Measurements from ENCODE around the gene SH2B3. TPM values are rescaled to one million over a fixed set of nuclear protein-coding genes. Genes with fewer than 3 reads are reported as not detected.
"Not testable (repeated sequence)": the region's sequence is repeated elsewhere in the genome, so short reads cannot be mapped to it uniquely, and the experiment has no call there.

SH2B3 gene
- total RNA-seq, 2 donors from 2014 or later, result 26.4 to 40.9 TPM

DNA sequence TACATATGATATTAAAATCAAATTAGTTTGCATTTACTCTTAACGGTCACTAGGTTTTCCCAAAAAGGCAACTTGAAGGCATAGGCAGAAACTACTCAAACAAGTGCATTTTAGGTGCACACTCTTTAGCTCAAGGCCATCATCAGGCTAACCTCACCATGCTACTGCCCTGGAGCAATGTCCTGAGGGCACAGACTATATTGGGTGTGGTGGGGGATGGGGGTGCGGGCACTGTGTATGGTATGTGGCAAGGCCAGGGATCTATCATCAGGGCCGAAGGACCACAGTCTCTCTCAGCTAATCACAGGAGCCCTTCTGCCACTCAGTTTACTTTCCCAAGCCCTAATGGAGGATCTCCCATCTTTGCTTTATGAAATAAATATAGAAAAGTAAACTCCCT is 51.9 kb downstream of the SH2B3 start:
- intact Hi-C loops (cut with DNase I), result no loop called here
- H3K27ac ChIP-seq, result no peak overlapping the region
- peaks cover 19% of the 10 kb centered on the region for H3K36me3 ChIP-seq
- no peaks in the 10 kb centered on the region for H3K9me3 ChIP-seq
- DNase-seq, result no peak
- H3K4me3 ChIP-seq, result no peak overlapping the region
- H3K9ac ChIP-seq (ENCODE audit: low read depth in 2 of 2, low read length in 2 of 2), result no peak overlapping the region
- no peaks in the 10 kb centered on the region for H3K4me1 ChIP-seq
- no peaks in the 10 kb centered on the region for H3K27me3 ChIP-seq
- no peak for TF ChIP-seq CTCF (IDR thresholded peaks at IDR 0.05)

- Histone ChIP-seq H3K27ac (no peak overlapping the region), H3K27me3 (no peaks in the 10 kb centered on the region), H3K9me3 (no peaks in the 10 kb centered on the region), H3K36me3 (peaks cover 19% of the 10 kb centered on the region), H3K4me3 (no peak overlapping the region), H3K9ac (ENCODE audit: low read depth in 2 of 2, low read length in 2 of 2) (no peak overlapping the region), H3K4me1 (no peaks in the 10 kb centered on the region)
- no peak for DNase-seq
- intact Hi-C loops (cut with DNase I), result no loop called here
- no peak for TF ChIP-seq CTCF (IDR thresholded peaks at IDR 0.05)
These were observed 52.9 kb downstream of the SH2B3 start for GRCh38 chr12:111458546-111459172.

DNA sequence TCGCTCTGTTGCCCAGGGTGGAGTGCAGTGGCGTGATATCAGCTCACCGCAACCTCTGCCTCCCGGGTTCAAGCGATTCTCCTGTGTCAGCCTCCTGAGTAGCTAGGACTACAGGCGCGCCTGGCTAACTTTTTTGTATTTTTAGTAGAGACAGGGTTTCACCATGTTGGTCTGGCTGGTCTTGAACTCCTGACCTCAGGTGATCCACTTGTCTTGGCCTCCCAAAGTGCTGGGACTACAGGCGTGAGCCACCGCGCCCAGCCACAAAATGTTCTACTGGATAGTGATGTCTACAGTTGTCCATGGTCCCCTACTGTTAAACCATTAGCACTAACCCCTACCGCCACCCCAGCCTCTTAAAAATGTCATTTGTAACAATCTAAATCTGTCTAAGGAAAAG is 54.4 kb downstream of the SH2B3 start:
- H3K4me3 ChIP-seq; H3K4me1 ChIP-seq; H3K27ac ChIP-seq; H3K27me3 ChIP-seq; DNase-seq; H3K9me3 ChIP-seq; H3K9ac ChIP-seq (ENCODE audit: low read depth in 2 of 2, low read length in 2 of 2); intact Hi-C loops (cut with DNase I): not testable (repeated sequence)
- H3K36me3 ChIP-seq, result peaks cover 16% of the 10 kb centered on the region

- TF ChIP-seq CTCF (IDR thresholded peaks at IDR 0.05), result no peak
- intact Hi-C loops (cut with DNase I), result no loop called here
- DNase-seq, result no peak
- Histone ChIP-seq H3K4me3 (no peak overlapping the region), H3K4me1 (no peaks in the 10 kb centered on the region), H3K9ac (ENCODE audit: low read depth in 2 of 2, low read length in 2 of 2) (no peak overlapping the region), H3K36me3 (peaks cover under 1% of the 10 kb centered on the region), H3K27ac (no peak overlapping the region), H3K27me3 (no peaks in the 10 kb centered on the region), H3K9me3 (no peaks in the 10 kb centered on the region)
These were observed 56.6 kb downstream of the SH2B3 start for GRCh38 chr12:111462210-111462769.

DNA sequence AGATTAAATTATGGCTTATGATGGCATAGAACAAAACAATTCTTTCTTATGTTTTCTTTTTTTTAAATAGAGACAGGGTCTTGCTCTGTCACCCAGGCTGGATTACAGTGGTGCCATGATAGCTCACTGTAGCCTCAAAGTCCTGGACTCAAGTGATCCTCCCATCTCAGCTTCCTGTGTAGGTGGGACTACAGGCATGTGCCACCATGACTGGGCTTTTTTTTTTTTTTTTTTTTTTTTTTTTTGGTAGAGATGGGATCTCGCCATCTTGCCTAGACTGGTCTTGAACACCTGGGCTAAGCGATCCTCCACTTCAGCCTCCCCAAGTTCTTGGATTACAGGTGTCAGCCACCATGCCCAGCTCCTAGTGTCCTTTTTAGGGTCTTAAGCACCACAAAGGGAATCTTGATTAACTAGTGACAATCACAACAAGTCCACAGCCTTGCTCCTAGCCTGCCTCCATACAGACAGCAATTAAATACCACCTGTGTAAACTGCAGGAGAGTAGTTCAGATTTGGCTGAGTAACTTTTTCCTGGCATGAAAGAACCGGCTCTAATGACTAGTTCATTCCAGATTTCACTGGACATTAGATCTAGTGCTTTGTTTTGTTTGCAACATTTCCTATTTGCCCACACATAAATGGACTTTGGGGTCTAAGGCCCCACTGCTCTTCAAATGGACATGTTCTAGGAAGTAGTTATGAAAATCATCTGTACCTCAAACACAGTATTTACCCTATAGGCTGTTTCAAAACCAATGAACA is 61.6 kb downstream of the SH2B3 start:
- DNase-seq, result no peak
- Histone ChIP-seq H3K9me3 (no peaks in the 10 kb centered on the region), H3K9ac (ENCODE audit: low read depth in 2 of 2, low read length in 2 of 2) (no peak overlapping the region), H3K27ac (no peak overlapping the region), H3K4me1 (no peaks in the 10 kb centered on the region), H3K4me3 (no peak overlapping the region), H3K27me3 (no peaks in the 10 kb centered on the region), H3K36me3 (no peaks in the 10 kb centered on the region)
- intact Hi-C loops (cut with DNase I), result no loop called here
- no peak for TF ChIP-seq CTCF (IDR thresholded peaks at IDR 0.05)

DNA sequence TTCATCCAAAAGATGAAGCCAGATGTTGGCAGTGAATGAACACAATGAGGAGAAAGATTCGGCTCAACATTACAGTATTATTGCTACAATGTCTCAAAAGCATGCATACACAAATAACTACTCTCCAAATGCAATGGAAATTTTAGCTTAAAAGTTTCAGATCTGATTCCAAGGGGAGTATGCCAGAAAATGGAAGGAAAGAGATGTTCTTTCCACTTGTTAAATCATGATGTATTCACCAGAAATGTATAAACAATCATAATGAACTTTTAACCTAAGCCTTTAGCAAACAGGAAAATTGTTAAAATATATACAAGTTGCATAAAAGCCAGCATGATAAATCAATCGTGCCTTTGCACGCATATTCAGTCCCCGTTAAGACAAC is 62.1 kb downstream of the SH2B3 start:
- H3K27ac ChIP-seq, result no peak overlapping the region
- H3K4me3 ChIP-seq, result no peak overlapping the region
- TF ChIP-seq CTCF (IDR thresholded peaks at IDR 0.05), result no peak
- DNase-seq, result no peak
- H3K9ac ChIP-seq (ENCODE audit: low read depth in 2 of 2, low read length in 2 of 2), result no peak overlapping the region
- H3K36me3 ChIP-seq, result no peaks in the 10 kb centered on the region
- intact Hi-C loops (cut with DNase I), result no loop called here
- H3K27me3 ChIP-seq, result no peaks in the 10 kb centered on the region
- H3K9me3 ChIP-seq, result no peaks in the 10 kb centered on the region
- no peaks in the 10 kb centered on the region for H3K4me1 ChIP-seq
